Measurements from ENCODE around the gene LDHAL6B.

DNA sequence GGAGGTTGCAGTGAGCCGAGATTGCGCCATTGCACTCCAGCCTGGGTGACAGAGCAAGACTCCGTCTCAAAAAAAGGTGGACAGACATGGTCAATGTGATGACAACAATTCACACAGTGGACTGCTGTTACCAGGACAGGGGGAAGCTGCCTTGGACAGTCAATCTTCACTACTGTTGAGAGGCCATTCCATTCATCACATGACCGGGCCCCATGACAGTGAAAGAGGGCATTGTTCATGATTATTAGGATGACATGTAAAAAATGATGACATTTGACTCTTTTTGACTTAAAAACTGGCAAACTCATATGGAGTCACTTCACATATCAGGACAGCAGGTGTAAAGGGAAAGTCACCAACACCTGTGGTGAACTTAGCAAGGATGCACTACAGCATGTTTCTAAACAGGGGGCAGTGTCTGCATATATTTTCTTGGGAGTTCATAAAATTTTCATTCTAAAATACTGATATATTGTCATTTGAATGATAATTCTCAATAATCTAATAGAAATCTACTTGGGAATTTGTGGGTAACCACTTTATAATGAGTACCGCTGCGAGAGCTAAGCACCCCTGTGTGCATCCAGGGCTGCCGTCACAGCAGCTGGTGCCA lies 34.2 kb upstream of the LDHAL6B start:
- TF ChIP-seq, protein P1, sequence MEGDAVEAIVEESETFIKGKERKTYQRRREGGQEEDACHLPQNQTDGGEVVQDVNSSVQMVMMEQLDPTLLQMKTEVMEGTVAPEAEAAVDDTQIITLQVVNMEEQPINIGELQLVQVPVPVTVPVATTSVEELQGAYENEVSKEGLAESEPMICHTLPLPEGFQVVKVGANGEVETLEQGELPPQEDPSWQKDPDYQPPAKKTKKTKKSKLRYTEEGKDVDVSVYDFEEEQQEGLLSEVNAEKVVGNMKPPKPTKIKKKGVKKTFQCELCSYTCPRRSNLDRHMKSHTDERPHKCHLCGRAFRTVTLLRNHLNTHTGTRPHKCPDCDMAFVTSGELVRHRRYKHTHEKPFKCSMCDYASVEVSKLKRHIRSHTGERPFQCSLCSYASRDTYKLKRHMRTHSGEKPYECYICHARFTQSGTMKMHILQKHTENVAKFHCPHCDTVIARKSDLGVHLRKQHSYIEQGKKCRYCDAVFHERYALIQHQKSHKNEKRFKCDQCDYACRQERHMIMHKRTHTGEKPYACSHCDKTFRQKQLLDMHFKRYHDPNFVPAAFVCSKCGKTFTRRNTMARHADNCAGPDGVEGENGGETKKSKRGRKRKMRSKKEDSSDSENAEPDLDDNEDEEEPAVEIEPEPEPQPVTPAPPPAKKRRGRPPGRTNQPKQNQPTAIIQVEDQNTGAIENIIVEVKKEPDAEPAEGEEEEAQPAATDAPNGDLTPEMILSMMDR (IDR thresholded peaks at IDR 0.05) = no peak
- no peak for TF ChIP-seq POLR2A (IDR thresholded peaks at IDR 0.05)
- TF ChIP-seq POLR2AphosphoS5 (IDR thresholded peaks at IDR 0.05; ENCODE audit: insufficient read depth in 1 of 2, low read depth in 1 of 2) = no peak

All from vagina (tissue), 2 donors.